ENCODE measurements around the gene PROS1.

DNA sequence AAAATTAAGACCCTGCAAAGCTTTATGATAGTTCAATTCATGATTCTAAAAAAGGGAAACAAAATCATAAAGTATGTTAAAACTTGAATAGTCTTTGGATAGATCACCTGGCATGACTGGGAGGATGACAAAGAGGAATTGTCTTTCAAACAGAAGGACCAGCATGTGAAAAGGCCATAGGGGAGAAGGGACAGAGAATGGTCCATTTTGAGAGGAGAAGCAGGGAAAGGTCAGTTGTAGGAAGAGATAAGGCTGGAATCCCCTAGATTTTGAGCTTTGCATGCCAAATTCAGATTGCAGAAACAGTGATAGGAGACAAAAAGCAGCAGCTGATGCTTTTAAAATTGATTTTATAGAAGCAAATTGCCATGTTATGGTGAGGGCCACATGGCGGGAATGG is 12.7 kb downstream of the PROS1 start:
- TF ChIP-seq, protein P1, sequence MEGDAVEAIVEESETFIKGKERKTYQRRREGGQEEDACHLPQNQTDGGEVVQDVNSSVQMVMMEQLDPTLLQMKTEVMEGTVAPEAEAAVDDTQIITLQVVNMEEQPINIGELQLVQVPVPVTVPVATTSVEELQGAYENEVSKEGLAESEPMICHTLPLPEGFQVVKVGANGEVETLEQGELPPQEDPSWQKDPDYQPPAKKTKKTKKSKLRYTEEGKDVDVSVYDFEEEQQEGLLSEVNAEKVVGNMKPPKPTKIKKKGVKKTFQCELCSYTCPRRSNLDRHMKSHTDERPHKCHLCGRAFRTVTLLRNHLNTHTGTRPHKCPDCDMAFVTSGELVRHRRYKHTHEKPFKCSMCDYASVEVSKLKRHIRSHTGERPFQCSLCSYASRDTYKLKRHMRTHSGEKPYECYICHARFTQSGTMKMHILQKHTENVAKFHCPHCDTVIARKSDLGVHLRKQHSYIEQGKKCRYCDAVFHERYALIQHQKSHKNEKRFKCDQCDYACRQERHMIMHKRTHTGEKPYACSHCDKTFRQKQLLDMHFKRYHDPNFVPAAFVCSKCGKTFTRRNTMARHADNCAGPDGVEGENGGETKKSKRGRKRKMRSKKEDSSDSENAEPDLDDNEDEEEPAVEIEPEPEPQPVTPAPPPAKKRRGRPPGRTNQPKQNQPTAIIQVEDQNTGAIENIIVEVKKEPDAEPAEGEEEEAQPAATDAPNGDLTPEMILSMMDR (optimal IDR thresholded peaks at IDR 0.05 in 1 of 3, IDR thresholded peaks at IDR 0.05 in 1 of 3, conservative IDR thresholded peaks at IDR 0.05 in 1 of 3; ENCODE audit: extremely low read depth in 1 of 3, insufficient read depth in 2 of 3, low read length in 3 of 3): no peak
- TF ChIP-seq EZH2 (IDR thresholded peaks at IDR 0.05; ENCODE audit: low read length): no peak
